IMR-90 (cell line): ENCODE results near the gene FXN. TPM values are rescaled to one million over a fixed set of nuclear protein-coding genes. Genes with fewer than 3 reads are reported as not detected.
"Not testable (repeated sequence)": the region's sequence is repeated elsewhere in the genome, so short reads cannot be mapped to it uniquely, and the experiment has no call there.

Source experiments
- ATAC-seq: fragments of 200-7000 bp; cut with Tn5 transposase; 2 replicates; pipeline ENCODE4 v1.9.1; 2020; ENCODE audit warnings: low read depth, mild to moderate bottlenecking, moderate library complexity
- BruUV-seq: library from RNA; stranded (reverse); fragments of 400-500 nt; replicated peaks from 2 replicates; lab custom pipeline; 2021; lab: Mats Ljungman, UMichigan
- CTCF ChIA-PET: fragments of 300-600 bp; formaldehyde crosslinking; extraction: SDS; loops from one replicate; lab custom pipeline; 2021; ENCODE audit warnings: antibody characterized with exemption; lab: Yijun Ruan, JAX
- POLR2A ChIA-PET: fragments of 300-600 bp; sonication (Branson Sonifier 250); formaldehyde crosslinking; loops from one replicate; lab custom pipeline; 2022; ENCODE audit warnings: antibody characterized with exemption; ENCODE audit not compliant: unreplicated experiment; lab: Charles Lee
- DNase-seq: peaks from one replicate; pipeline ENCODE4 v3.0.0; 2013
- H2AFZ ChIP-seq: replicated peaks from 2 replicates; pipeline ENCODE3; 2013; ENCODE audit warnings: low read length, mild to moderate bottlenecking; ENCODE audit not compliant: poor library complexity
- H2AK5ac ChIP-seq: 2 replicates; pipeline ENCODE4 v1.6.1; 2013; ENCODE audit warnings: low read depth, low read length, inconsistent platforms
- H2AK9ac ChIP-seq: replicated peaks from 2 replicates; pipeline ENCODE3; 2013; ENCODE audit warnings: mild to moderate bottlenecking, low read depth, low read length, moderate library complexity; ENCODE audit not compliant: poor library complexity
- H2BK120ac ChIP-seq: 2 replicates; pipeline ENCODE4 v1.6.1; 2013; ENCODE audit warnings: low read depth, low read length, inconsistent platforms
- H2BK15ac ChIP-seq: 3 replicates; pipeline ENCODE4 v1.6.1; 2013; ENCODE audit warnings: low read depth, low read length, inconsistent platforms
- H2BK20ac ChIP-seq: 2 replicates; pipeline ENCODE4 v1.6.1; 2013; ENCODE audit warnings: low read depth, mild to moderate bottlenecking, inconsistent platforms, low read length, moderate library complexity
- H2BK5ac ChIP-seq: 2 replicates; pipeline ENCODE4 v1.6.1; 2013; ENCODE audit warnings: mild to moderate bottlenecking, low read depth, low read length, inconsistent platforms; ENCODE audit not compliant: poor library complexity, severe bottlenecking
- H3K14ac ChIP-seq: replicated peaks from 2 replicates; pipeline ENCODE4 v1.6.1; 2013; ENCODE audit warnings: low read depth, low read length, inconsistent platforms
- H3K18ac ChIP-seq: 2 replicates; pipeline ENCODE4 v1.6.1; 2013; ENCODE audit warnings: low read depth, low read length, control low read depth
- H3K23ac ChIP-seq: 2 replicates; pipeline ENCODE4 v1.6.1; 2013; ENCODE audit warnings: low read depth, low read length, inconsistent platforms
- H3K27ac ChIP-seq: 2 replicates; pipeline ENCODE4 v1.5.1; 2013; ENCODE audit warnings: mild to moderate bottlenecking, control low read depth, low read length; ENCODE audit not compliant: insufficient read depth
- H3K27me3 ChIP-seq: 2 replicates; pipeline ENCODE4 v1.6.1; 2013; ENCODE audit warnings: low read length; ENCODE audit not compliant: control insufficient read depth, insufficient read depth
- H3K36me3 ChIP-seq: 2 replicates; pipeline ENCODE4 v1.6.1; 2013; ENCODE audit warnings: low read length, mixed read lengths; ENCODE audit not compliant: control insufficient read depth, insufficient read depth
- H3K4ac ChIP-seq: 2 replicates; pipeline ENCODE4 v1.6.1; 2013; ENCODE audit warnings: low read depth, low read length, inconsistent platforms
- H3K4me1 ChIP-seq: 2 replicates; pipeline ENCODE4 v1.6.1; 2013; ENCODE audit warnings: low read length, mixed read lengths; ENCODE audit not compliant: control insufficient read depth, insufficient read depth
- H3K4me2 ChIP-seq: 2 replicates; pipeline ENCODE4 v1.6.1; 2013; ENCODE audit warnings: low read depth, mild to moderate bottlenecking, control low read depth, low read length, moderate library complexity
- H3K4me3 ChIP-seq: 2 replicates; pipeline ENCODE4 v1.5.1; 2013; ENCODE audit warnings: low read depth, mild to moderate bottlenecking, control low read depth, low read length, moderate library complexity; ENCODE audit not compliant: insufficient read depth
- H3K56ac ChIP-seq: 2 replicates; pipeline ENCODE4 v1.6.1; 2013; ENCODE audit warnings: low read length, inconsistent platforms; ENCODE audit not compliant: insufficient read depth; ENCODE audit errors: extremely low read depth
- H3K79me1 ChIP-seq, 2 experiments: 2 replicates each; pipeline ENCODE4 v1.6.1; 2013; ENCODE audit warnings: low read length in 2 of 2, inconsistent platforms in 1 of 2, low read depth in 1 of 2
- H3K9ac ChIP-seq: 2 replicates; pipeline ENCODE4 v1.6.1; 2013; ENCODE audit warnings: low read depth, low read length, control low read depth
- H3K9me1 ChIP-seq: 2 replicates; pipeline ENCODE4 v1.6.1; 2013; ENCODE audit warnings: low read length, inconsistent platforms; ENCODE audit not compliant: insufficient read depth
- H3K9me3 ChIP-seq: 2 replicates; pipeline ENCODE4 v1.6.1; 2013; ENCODE audit warnings: low read length; ENCODE audit not compliant: control insufficient read depth, insufficient read depth
- H4K20me1 ChIP-seq: 2 replicates; pipeline ENCODE4 v1.6.1; 2013; ENCODE audit warnings: low read length, inconsistent platforms; ENCODE audit not compliant: insufficient read depth
- H4K5ac ChIP-seq: 2 replicates; pipeline ENCODE4 v1.6.1; 2013; ENCODE audit warnings: mild to moderate bottlenecking, low read depth, low read length, control low read depth
- H4K8ac ChIP-seq, 2 experiments: 2 replicates each; pipeline ENCODE4 v1.6.1; 2013; ENCODE audit warnings: low read depth in 2 of 2, low read length in 2 of 2, control low read depth in 1 of 2, inconsistent platforms in 1 of 2
- H4K91ac ChIP-seq: 2 replicates; pipeline ENCODE4 v1.6.1; 2013; ENCODE audit warnings: low read depth, low read length, inconsistent platforms; ENCODE audit not compliant: insufficient read depth
- BHLHE40 ChIP-seq: fragments of 150-350 bp; IDR thresholded peaks from 2 replicates; pipeline ENCODE4 v1.6.1; 2016; ENCODE audit warnings: mild to moderate bottlenecking, low read depth, low read length
- MAFK ChIP-seq: IDR thresholded peaks from 2 replicates; pipeline ENCODE4 v1.6.1; 2012; ENCODE audit warnings: low read depth, low read length, improper control_type of control experiment
- WGBS, 2 experiments: methylation state at CpG; one replicate each; pipeline versions ENCODE4 v1.1.5 to v1.1.7; 2013; ENCODE audit warnings: missing lambda C conversion rate in 2 of 2; ENCODE audit not compliant: insufficient read length in 1 of 2; ENCODE audit errors: extremely low coverage in 2 of 2; 5-methylcytosine and 5-hydroxymethylcytosine counted together
- dilution Hi-C: fragments of 300-500 bp; cut with HindIII; formaldehyde crosslinking; loops from one replicate; pipeline ENCODE4 v1.14.3; 2018; ENCODE audit warnings: low sequenced_read_pairs; ENCODE audit not compliant: unreplicated experiment
- in situ Hi-C: fragments of 300-500 bp; cut with MboI; formaldehyde crosslinking; loops from 3 replicates; pipeline ENCODE4 v1.14.3; 2019; ENCODE audit warnings: low sequenced_read_pairs, inconsistent platforms, mixed read lengths
- intact Hi-C: fragments of 100-400 bp; cut with micrococcal nuclease; formaldehyde crosslinking; loops from 2 replicates; pipeline ENCODE4 v1.10.0; 2022
- polyA plus RNA-seq, 3 experiments: library from polyadenylated mRNA; depleted of rRNA; stranded (reverse); fragments of >200 nt; gene quantifications; 2 replicates each; pipeline ENCODE4 v1.2.3, GENCODE V29; 2012; ENCODE audit warnings: low replicate concordance in 1 of 3
- total RNA-seq: library from RNA; depleted of rRNA; stranded (reverse); fragments of >200 nt; gene quantifications from 2 replicates; pipeline ENCODE4 v1.2.3, GENCODE V29; 2012
- TF ChIP-seq, protein P1 (sequence below): fragments of 150-350 bp; IDR thresholded peaks from 2 replicates; pipeline ENCODE4 v1.6.1; 2016; ENCODE audit warnings: low read depth, mild to moderate bottlenecking, low read length, moderate library complexity, borderline replicate concordance

The FXN gene
- total and polyA plus RNA-seq, 2 of the 4 experiments (the other 2 are of a cell fraction): 3.9 to 18.1 TPM

DNA sequence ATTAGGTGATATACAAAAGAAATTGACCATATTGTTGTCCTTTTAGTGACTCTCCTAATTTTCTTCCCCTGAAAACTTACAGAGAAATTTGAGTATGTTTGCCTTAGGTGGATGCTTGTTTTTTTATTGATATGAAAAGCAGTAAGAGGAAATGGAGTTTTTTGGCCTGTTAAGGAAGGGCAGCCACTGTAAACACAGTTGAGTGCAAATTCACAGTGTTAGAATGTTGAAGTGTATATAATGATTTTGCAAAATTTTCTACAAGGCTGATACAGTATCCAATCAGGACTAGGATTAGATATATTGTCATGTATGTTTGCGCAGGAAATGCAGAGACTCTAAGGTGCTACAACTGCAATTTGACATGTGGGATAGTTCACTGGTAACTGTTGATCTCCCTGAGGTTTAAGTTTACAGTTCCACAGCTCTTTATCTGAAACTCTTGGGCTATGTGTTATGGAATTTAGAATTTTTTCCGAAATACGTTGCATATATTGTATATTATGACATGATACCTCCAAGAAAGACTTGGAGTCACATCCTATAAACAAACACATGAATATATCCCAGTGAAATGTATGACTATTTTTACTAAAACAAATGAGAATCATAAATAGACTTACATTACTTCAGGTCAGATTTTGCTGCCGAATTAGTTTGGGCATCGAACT lies 62.5 kb downstream of the FXN start:
- no peak overlapping the region; the same call in 1 of the 2 replicates for H4K5ac ChIP-seq
- in situ Hi-C loops: no loop called here
- no peak overlapping the region for H3K4me3 ChIP-seq
- peak; percentile 71 for DNase-seq
- H3K14ac ChIP-seq: peak overlapping the region; percentile 79
- peaks cover 9% of the 10 kb centered on the region for H3K9me1 ChIP-seq
- H3K9ac ChIP-seq: no peak overlapping the region
- no CpG with 5 or more reads among the region's 5 CpGs for WGBS, 2 experiments
- no TSS peak for BruUV-seq
- no peaks in the 10 kb centered on the region for H3K27me3 ChIP-seq
- H3K4me2 ChIP-seq: peak overlapping the region; percentile 42; the same call in 1 of the 2 replicates
- POLR2A ChIA-PET: no interaction called here
- H3K4ac ChIP-seq: peak overlapping the region; percentile 93; the same call in 1 of the 2 replicates
- H3K9me3 ChIP-seq: no peaks in the 10 kb centered on the region
- peak overlapping the region in 1 of 2 experiments; percentile 44; a peak in 2 of 4 replicates for H4K8ac ChIP-seq
- peak overlapping the region; percentile 67; the same call in 1 of the 2 replicates for H3K27ac ChIP-seq
- intact Hi-C loops: no loop called here
- H2AFZ ChIP-seq: no peak overlapping the region
- peak; percentile 64 for ATAC-seq
- CTCF ChIA-PET: no interaction called here
- H2BK120ac ChIP-seq: peak overlapping the region; percentile 89
- H3K56ac ChIP-seq: peak overlapping the region; percentile 32; the same call in 1 of the 2 replicates
- 0 out of 2 replicates have a peak overlapping the region, but pooled peaks have one; percentile 24 for H2AK5ac ChIP-seq
- no peak overlapping the region for H3K23ac ChIP-seq
- TF ChIP-seq BHLHE40 (0 out of 2 replicates have a peak, but pooled peaks have one; percentile 3), MAFK (no peak)
- TF ChIP-seq, protein P1, sequence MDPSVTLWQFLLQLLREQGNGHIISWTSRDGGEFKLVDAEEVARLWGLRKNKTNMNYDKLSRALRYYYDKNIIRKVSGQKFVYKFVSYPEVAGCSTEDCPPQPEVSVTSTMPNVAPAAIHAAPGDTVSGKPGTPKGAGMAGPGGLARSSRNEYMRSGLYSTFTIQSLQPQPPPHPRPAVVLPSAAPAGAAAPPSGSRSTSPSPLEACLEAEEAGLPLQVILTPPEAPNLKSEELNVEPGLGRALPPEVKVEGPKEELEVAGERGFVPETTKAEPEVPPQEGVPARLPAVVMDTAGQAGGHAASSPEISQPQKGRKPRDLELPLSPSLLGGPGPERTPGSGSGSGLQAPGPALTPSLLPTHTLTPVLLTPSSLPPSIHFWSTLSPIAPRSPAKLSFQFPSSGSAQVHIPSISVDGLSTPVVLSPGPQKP: no peak
- H3K4me1 ChIP-seq: peaks cover 6% of the 10 kb centered on the region; the same call in 1 of the 2 replicates
- H3K79me1 ChIP-seq: no peaks in the 10 kb centered on the region
- H2BK5ac ChIP-seq: peak overlapping the region; percentile 93
- H2BK15ac ChIP-seq: 0 out of 3 replicates have a peak overlapping the region, but pooled peaks have one; percentile 45
- H4K20me1 ChIP-seq: no peaks in the 10 kb centered on the region
- no peak overlapping the region for H2AK9ac ChIP-seq
- peak overlapping the region; percentile 78; the same call in 1 of the 2 replicates for H4K91ac ChIP-seq
- peak overlapping the region; percentile 56; the same call in 1 of the 2 replicates for H3K18ac ChIP-seq
- dilution Hi-C loops: no loop called here
- peak overlapping the region; percentile 75 for H2BK20ac ChIP-seq
- no peaks in the 10 kb centered on the region for H3K36me3 ChIP-seq

DNA sequence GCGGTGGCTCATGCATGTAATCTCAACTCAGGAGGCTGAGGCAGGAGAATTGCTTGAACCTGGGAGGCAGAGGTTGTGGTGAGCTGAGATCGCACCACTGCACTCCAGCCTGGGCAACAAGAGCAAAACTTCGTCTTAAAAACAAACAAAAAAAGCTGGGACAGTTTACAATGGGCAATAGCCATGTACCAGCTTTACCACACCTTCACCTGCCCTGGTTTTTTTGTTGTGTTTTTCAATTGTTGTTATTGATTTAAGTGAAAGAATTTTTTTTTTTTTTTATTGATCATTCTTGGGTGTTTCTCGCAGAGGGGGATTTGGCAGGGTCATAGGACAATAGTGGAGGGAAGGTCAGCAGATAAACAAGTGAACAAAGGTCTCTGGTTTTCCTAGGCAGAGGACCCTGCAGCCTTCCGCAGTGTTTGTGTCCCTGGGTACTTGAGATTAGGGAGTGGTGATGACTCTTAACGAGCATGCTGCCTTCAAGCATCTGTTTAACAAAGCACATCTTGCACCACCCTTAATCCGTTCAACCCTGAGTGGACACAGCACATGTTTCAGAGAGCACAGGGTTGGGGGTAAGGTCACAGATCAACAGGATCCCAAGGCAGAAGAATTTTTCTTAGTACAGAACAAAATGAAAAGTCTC lies 67.9 kb downstream of the FXN start:
- H4K91ac ChIP-seq, ATAC-seq, H3K18ac ChIP-seq, H3K9me3 ChIP-seq, H3K4me1 ChIP-seq, H3K4me2 ChIP-seq, H3K9me1 ChIP-seq, H2BK20ac ChIP-seq, BruUV-seq, H3K4me3 ChIP-seq, H2AFZ ChIP-seq, H3K4ac ChIP-seq, H2AK9ac ChIP-seq, H3K36me3 ChIP-seq, H3K56ac ChIP-seq, H2AK5ac ChIP-seq, POLR2A ChIA-PET, H4K20me1 ChIP-seq, H3K9ac ChIP-seq, in situ Hi-C loops, H3K27me3 ChIP-seq, dilution Hi-C loops, DNase-seq, H3K27ac ChIP-seq, H2BK120ac ChIP-seq, H4K8ac ChIP-seq, H3K79me1 ChIP-seq, H4K5ac ChIP-seq, H3K23ac ChIP-seq, intact Hi-C loops, H2BK5ac ChIP-seq, H2BK15ac ChIP-seq, H3K14ac ChIP-seq: not testable (repeated sequence)
- CTCF ChIA-PET: interaction anchor here (0.7 kb wide), 1 partner anchor 28 kb away, joined by 10 read pairs; no protein-coding TSS in a partner anchor
- 100% methylated on average over 1 of the region's 7 CpGs; no CpG with 5 or more reads in 1 of the 2 experiments for WGBS, 2 experiments
